Measurements from ENCODE around the gene GSK3B.

GRCh38 chr3:120093911-120094775 lies at the start of gene GSK3B:
- TF ChIP-seq CTCF (conservative IDR thresholded peaks at IDR 0.05; ENCODE audit: low read depth in 2 of 2) = no peak
- peak; percentile 72 for TF ChIP-seq POLR2AphosphoS5 (IDR thresholded peaks at IDR 0.05; ENCODE audit: low read depth)
- TF ChIP-seq NANOG (IDR thresholded peaks at IDR 0.05; ENCODE audit: borderline replicate concordance) = no peak
- TF ChIP-seq CREB1 (CRISPR knock-in tag; IDR thresholded peaks at IDR 0.05; ENCODE audit: low read depth) = peak; percentile 7; the same call in 1 of the 2 replicates

Data from GM23338 (cell line).